C1 segment of cervical spinal cord (tissue), 14 donors: ENCODE data around the gene IER3IP1.
"Not testable (repeated sequence)": the region's sequence is repeated elsewhere in the genome, so short reads cannot be mapped to it uniquely, and the experiment has no call there.

Experiments used
- DNase-seq, 14 donors: peaks; one replicate each; lab custom pipeline; 2025; lab: John Stamatoyannopoulos, UW

Gene IER3IP1

DNA sequence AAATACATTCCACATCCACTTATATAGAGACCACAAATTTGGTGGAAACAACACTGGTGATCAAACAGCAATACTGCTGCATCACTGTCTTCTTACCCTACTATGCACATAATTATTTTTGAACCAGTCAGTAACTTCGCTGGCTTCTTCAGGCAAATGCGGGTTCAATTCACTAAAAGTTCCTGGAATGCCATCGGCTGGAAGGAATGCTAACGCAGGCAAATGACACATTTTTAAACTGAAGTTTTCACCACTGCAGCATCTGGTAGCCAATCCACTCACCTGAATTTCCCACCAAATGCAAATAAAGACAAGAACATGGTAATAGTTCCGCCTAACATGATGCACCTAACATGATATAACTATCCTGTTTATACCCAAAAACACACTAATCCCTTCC is 15.9 kb downstream of the IER3IP1 start:
- no peak for DNase-seq

DNA sequence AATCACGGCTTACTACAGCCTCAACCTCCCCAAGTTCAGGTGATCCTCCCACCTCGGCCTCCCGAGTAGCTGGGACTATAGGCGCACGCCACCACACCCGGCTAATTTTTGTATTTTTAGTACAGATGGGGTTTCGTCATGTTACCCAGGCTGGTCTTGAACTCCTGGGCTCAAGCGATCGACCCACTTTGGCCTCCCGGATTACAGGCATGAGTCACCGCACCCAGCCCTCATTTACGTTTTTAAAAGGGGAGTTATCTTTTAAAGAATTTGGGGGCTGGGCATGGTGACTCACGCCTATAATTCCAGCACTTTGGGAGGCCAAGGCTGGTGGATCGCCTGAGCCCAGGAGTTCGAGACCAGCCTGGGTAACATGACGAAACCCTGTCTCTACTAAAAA is 17.8 kb downstream of the IER3IP1 start:
- DNase-seq, result not testable (repeated sequence)

DNA sequence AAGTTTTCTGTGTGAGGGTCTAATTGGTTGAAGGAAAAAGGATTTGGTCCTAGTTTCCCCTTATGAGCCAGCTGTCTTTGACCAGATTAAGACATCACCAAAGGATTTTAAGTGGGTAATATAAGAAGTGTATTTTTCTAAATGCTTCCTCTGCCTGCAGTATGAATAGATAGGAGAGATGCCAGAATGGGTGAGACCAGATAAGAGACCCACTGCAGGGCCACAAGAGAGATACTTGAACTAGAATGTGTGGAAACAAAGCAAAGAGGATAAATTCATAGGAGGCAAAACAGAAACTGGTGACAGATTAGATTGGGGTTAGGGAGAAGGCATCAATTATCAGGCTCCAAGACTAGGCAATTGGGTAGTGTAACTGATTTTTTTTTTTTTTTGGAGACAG is 24.7 kb downstream of the IER3IP1 start:
- no peak for DNase-seq

DNA sequence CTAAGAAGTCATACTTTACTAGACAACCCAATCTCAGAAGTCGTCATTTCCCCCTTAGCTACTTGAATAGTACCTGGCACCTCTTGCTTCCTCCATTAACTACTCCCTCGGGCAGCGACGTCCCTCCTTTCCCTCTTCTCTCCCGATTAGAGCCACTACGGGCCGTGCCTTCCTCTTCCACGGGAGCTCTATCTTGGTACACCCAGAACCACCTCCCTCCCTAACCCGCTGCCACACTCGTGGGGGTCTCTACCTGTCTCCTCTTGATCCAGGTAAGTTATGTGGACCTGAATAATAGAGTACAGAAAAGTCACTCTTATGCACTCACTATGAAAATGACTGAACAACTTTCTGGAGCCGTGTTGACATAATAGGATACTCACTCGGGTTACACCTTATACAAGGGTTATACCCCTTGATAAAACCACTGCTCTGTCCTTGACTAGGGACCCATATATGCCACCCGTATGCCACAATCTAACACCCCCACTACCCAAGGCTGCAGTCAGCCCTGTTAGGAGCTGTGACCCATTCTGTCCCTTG is 25.3 kb downstream of the IER3IP1 start:
- DNase-seq, result peak in 3 of 14 donors; percentile 4 to 45 (median 38)

DNA sequence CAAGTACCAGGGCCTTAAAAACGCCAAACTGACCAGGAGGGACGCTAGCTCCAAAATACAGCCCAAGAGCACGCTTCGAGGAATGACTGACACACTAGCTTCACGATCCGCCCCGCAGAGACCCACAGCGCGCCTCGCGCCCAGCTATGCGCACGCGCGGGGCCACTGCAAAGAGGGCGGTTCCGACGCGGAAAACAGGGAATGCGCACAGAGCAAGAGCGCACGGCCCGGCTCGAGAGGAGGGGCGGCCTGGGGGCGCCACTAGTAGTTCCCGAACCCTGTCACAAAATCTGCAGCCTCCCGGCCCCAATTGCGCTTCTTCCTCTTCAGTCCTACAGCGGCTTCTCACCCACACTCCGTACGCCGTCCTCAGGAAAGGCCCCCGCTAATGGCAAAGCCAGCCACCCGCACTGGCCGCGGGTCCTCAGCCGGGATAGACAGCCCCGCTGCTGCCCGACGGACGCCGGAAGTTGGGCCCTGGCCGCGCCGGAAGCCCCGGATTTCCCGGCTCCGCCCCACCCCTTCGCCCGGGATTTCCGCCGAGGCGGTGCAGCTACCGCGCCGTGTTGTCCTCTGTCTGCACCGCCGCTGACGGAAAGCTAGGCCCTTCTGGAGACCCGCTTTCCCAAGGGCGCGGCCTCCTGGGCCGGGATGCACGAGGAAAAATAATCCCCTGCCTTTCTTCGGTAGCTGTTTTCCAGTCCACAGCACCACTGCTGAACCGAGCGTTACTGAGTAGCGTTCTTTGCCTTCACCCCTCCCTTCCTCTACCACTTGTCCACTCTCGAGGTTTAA is 25.9 kb downstream of the IER3IP1 start, which contains the start of gene HDHD2:
TSS of gene HDHD2 (minus strand) at position 472 of the 795 bp plus-strand sequence. CDS start 14,061 bp downstream, outside the sequence.
- peak; percentile 21 to 93 (median 82) for DNase-seq

DNA sequence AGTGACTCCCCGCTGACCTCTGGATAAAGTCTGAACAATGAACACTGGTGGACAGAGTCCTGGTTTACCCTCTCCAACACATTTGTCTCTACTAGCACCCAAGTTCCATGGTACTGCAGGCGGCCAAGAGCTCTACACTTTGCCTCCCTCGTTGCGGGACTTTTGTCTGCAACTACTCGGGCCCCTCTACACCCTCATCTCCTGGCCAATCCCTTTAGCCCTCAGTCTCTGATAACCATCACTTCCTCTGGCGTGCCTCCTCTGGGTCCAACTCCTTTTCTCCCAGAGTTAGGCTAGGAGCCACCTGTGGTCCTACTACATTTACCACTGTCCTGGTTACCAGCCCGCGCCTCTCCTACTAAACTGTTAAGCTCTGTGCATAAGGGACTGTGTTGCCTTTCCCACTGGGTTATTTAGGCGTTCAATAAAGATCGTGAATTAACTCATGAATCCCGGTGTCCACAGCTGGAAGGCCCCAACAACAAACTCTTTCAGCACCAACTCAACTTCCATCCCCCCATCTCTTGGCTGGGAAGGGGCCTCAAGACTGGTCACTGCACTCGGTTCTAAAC is 26.6 kb downstream of the IER3IP1 start:
- peak in 4 of 14 donors; percentile 24 to 43 (median 30) for DNase-seq

DNA sequence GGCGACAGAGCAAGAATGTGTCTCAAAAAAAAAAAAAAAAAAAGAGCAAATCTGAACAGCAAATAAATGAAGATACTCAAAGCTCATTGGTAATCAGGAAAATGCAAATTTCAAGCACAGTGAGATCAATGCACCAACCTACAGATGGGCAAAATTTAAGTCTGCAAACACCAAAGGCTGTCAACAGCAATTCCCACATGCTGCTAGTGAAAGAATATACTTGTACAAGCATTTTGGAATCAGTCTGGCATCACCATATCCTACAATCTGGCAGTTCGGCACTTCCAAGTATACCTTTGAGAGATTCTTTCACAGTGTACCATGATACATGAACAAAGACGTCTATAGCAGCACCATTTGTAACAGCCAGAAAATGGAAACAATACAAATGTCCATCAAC is 30.0 kb downstream of the IER3IP1 start:
- DNase-seq, result no peak

DNA sequence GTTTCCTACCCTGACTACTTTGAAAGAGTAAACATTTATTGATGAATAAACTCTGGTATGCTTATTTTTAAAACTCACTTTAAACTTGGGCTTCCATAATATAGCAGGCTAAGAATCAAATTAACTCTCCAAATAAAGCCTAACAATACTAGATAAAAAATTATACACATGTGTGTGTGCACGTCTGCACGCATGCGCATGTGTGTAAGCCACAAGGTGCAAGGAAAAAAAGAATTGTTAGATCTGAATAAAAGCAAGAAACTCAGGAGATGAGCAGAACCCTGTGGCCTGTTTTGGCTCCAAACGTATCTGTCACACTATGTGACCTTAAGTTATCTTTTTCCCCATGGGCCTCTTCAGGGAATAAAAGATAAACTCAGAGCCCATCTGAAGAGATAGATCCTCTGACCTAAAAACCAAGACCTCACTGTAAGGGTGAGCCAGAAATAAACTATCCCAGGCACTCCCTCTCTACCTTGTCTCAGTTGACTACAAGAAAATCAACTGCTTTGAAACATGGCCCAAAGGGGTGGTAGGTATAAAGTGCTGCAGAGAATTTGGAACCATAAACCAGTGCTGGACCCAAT is 32.2 kb downstream of the IER3IP1 start:
- no peak for DNase-seq

DNA sequence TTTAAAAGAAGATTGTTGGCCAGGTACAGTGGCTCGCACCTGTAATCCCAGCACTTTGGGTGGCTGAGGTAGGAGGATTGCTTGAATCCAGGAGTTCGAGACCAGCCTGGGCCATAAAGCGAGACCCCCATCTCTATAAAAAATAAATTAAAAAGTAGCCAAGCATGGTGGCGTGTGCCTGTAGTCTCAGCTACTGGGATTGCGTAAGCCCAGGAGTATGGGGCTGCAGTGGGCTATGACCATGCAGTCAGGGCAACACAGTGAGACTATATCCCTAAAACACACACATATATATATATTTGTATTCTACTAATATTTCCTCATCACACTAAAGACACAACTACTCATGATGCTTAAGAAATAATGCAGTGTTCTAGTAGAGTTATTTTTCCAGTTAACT is 33.0 kb downstream of the IER3IP1 start:
- no peak for DNase-seq

DNA sequence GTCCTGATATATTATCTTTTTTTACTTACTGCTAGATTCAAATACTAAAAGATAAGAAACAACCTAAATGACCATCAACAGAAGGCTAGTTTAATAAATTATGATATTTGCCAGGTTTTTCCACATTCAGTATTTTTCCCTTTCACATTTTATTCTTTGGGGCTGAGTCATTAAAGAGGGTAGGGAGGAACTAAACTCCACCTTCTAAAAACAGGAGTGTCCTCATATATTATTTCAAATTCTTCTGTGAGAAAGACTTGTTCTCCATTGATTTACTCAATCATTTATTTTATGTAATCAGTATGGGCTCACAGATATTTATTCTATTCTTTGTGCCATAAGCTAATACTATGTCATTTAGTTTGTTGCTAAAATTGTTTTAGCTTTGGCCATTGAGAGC is 34.9 kb downstream of the IER3IP1 start:
- no peak for DNase-seq

DNA sequence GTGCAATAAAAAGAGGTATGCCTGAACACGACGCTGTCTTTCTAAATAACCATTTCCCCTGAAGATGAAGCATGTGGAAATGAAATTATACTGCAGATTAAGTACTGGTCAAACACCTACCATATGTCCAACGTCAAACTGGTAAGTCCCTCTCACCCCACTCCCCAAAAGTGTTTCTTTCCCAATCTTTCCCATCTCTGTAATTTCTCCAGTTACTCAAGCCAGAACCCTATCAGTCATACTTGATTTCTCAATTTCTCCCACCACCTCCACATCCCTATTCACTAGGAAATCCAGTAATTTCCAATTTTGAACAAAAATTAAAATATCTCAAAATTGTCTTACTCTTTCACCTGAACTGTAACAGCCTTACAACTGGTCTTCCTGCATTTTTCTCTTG is 55.0 kb downstream of the IER3IP1 start:
- no peak for DNase-seq

DNA sequence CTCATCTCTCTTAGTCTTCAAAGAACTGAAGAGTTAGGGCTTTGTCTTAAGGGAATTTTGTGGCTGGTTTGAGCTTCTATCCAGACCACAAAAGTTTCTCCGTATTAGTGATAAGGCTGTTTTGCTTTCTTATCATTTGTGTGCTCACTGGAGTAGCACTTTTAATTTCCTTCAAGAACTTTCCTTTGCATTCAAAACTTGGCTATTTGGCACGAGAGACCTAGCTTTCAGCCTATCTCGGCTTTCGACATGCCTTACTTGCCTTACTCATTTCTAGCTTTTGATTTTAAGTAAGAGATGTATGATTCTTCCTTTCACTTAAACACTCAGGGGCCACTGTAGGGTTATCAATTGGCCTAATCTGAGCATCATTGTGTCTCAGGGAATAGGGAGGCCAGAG is 55.7 kb downstream of the IER3IP1 start:
- DNase-seq, result no peak

DNA sequence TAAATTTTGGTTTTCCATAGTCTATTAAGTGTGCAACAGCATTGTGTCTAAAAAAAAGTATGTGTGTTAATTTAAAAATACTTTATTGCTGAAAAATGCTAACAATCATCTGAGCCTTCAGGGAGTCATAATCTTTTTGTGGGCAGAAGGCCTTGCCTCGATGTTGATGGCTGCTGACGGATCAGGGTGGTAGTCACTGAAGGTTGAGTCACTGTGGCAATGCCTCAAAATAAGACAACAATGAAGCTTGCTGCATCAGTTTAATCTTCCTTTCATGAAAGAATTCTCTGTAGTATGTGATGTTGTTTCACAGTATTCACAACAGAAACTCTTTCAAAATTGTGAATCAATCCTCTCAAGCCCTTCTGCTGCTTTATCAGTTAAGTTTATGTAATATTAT is 57.2 kb downstream of the IER3IP1 start:
- peak in 2 of 14 donors; percentile 14 to 19 for DNase-seq

DNA sequence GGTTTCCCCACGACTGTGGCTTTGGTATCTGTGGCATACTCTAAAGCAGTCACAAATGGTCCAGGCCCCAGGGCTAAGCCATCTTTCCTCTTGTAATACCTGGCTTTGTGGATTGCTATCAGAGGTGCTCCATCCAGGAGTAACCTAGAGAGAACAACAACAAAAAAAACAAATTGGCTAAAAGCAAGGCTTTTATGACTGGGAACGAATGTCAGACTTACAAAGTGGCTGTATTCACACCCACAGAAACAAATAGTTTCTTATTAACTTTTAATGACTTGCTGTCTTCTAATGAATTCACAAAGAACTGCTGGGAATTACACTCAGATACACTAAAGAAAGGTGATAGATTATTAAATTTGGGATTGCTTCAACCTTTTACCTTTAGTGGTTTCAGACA is 61.0 kb downstream of the IER3IP1 start:
- no peak for DNase-seq

DNA sequence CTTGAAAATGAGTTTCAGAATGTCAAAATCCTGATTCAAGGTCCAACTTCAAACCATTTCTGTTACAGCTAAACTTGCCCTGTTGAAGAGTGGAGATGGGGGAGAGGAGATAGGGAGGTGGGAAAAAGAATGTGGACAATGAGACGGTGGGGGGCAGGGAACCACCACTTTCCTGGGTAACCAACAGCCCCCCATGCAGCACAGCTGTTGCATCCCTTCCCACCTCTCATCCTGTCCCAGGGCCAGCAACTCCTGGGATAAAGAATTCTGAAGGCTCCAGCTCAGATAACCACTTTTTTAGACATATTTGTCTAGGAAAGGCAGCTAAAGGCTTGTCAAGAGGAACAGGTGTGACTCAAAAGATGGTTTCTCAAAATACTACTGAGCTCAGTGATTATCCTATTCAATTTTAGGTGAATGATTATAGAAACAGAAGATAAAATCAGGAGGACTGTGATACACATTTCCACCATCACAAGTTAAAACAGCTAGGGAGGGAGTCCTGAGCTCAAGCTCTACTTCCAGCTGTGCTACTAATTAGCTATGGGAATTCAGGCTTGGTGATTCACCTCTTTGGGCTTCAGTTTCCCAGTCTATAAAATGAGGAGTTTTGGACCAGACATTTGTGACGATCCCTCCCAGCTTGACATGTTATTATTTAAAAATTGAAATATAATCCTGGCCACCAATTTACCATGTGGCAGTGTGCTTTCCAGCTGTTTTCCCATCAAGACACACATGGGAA is 62.2 kb downstream of the IER3IP1 start:
- DNase-seq, result no peak

DNA sequence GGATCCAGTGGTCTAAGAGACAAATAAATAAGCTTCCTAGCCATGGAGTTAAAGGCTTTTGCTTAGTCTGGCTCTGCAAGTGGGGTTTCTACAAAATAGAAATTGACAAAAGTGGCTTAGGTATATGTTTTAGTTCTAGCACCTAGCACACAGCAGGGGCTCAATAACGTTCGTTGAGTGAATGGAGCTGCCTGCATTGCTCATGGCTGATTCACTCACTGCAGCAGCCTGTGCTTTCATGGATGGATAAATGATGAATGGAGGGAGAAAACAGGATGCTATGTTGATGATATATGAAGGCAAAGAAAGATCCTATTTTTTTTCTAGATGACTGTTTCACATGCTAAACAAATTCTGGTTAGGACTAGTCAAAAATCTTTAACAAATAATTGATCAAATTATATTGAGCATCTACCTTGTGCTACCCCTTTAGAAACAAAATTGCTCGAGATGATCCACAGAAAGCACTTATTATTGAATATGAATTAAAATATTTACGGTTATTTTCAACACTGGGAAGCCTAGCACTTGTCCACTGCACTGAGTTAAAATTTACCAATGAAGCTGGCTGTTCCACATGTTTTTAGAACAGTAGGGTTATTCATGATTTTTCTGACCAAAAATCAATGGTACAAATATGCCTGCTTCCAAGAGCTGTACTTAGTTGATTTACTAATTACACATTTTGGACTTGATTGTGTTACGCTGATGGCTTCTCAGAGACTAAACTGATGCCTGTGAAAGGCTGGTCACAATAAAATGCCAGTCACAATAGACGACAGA is 65.5 kb downstream of the IER3IP1 start:
- no peak for DNase-seq

DNA sequence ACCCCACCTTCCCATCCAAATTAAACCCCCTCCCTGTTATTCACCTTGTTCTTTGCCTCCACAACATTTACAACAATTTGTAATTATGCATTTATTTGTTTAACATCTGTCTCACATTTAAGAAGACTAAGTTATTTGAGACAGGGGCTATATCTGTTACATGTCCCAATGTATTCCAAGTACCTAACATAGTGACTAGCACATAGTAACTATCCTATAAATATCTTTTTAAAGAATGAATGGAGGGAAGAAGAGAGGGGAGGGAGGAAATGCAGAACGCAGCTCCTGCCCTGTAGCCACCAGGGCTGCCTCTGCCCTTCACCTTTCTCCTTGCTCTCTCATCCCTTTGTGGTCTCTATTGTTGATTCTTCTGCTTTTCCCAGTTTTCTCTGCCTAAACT is 66.4 kb downstream of the IER3IP1 start:
- no peak for DNase-seq

DNA sequence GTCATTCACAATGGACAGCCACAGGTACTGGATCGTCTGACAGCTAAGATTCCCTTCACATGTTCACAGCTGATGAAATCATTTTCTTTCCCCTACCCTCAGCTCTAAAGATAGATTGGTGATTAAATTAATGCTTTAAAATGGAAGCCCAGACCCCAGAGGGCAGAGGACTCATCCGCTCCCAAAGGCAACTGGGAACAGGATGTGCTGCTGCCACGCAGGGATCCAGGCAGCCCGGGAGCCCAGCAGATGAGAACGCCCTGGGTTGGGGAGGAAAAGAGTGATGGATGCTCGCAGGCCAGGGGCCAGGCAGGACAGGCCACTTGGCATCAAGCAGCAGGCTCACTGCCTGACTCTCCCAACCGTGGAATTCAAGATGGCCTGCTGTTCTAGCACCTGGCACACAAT is 67.2 kb downstream of the IER3IP1 start:
- peak in 4 of 14 donors; percentile 12 to 97 (median 25) for DNase-seq

DNA sequence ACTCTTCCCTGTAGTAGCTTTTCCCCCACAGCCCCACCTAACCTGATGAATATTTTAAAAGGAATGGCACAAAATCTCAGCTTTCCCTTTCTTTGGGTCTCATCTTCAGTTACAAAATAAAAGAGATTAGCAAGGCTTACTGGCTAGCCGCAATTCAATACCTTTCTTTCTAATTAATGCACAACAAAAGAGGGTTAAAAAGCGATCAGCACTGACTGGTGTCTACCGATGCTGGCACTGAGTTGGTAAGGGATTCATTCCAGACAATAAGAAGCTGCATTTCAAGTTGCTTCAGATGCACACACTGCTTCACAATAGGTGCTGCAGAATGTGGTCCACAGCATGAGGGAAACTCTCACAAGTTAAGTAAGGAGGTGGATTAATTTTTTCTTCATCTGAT is 67.8 kb downstream of the IER3IP1 start:
- DNase-seq, result no peak
